Activated CD4-positive, CD25-positive, alpha-beta regulatory T cell treated with anti-CD3 and anti-CD28 coated beads, Interleukin-2, amount 50 U/mL, for 72 hours (primary cell): ENCODE measurements around the gene PCDHAC2.

Experiments used
- DNase-seq: peaks from one replicate; pipeline ENCODE4 v3.0.0; 2021

The PCDHAC2 gene

DNA sequence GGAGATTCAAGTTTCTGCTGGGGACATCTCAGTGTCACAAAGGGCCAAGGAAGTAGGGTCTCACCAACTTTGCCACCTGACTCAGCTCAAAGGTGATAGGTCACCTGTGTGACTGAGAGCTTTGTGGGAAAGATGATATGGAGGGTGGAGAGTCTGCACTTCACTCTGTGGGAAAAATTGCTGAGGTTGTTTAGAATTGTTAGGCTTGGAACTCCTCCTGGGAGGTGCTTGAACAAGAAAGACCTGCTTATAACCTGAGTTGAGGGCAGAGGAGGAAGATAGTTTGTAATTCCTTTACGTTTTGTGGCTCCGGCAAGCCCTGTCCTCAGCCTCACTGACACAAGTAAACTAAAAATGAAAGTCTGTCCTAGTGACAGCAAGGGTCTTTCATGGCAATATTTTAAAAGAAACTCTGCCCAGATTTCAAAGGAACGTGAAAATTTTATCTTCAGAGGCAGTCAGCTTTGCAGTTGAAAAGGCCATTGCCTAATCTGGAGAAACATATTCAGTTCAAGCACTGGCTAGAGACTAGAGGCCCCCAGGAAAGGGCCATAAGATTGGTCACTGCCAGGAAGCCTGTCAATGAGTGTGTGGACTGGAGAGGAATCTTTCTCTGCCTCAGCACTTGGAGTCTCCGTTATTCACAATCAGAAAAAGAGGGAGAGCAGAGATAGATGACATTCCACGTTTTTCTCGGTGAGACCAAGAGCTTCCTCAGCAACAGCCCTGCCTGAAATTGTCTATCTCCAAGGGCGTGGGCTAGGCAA lies 23.2 kb downstream of the PCDHAC2 start:
- no peak for DNase-seq

DNA sequence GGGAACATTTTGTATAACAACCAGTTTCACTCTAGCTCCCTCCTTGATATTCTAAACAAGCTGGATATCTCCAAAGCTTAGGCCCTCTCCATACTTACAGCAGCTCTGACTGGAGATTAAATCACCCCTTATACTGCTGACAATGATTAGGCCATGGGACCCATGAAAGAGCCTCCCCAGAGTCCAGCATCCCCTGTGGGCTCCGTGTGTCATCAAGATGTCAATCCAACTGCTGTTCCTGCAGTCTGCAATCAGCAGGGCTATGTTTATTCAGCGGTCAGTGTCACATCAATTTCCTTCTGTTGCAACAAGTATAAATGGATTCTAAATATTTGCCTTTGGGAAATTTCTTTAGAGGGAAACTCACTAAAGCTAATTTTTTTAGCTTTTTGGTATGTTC lies 26.6 kb downstream of the PCDHAC2 start:
- no peak for DNase-seq

DNA sequence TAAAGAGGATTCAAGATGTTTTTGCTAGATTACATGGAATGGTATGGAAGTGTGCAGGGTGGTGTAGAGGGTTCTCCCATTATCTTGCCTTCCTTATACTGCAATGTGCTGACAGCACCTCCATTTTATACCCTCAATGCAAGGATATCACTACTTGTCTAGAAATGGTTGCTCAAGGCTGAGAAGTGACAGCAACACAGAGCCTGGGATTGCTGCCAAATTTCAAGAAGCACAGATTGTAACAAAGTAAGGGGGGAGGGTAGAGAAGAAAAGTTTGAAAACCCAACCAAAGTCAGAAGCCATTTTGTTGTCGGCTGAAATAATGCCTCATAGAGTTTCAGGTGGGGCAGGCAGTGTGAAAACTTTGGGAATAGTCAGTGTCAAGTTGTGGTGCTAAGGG lies 29.8 kb downstream of the PCDHAC2 start:
- no peak for DNase-seq

DNA sequence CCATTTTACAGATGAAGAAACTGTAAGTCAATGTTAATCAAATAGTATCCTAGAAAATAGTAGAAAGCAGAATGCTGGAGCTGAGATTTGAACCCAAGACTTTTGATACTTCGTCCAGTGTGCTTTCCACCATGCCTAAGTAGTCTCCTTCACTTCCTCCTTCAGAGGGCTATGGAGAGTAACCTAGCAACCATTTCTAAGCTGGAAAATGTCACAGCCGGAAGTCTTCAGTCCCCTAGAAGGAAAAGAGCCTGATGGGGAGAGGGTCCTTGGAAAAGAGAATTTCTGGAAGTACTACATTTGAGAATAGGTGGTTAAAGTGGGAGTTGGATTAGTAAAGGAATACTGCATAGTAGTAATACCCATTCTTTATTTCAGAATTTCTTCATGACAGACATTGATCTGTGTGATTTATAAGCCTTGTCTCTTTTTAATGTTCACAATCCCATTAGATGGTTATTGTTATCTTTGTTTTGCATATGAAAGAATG lies 32.7 kb downstream of the PCDHAC2 start:
- DNase-seq, result no peak

DNA sequence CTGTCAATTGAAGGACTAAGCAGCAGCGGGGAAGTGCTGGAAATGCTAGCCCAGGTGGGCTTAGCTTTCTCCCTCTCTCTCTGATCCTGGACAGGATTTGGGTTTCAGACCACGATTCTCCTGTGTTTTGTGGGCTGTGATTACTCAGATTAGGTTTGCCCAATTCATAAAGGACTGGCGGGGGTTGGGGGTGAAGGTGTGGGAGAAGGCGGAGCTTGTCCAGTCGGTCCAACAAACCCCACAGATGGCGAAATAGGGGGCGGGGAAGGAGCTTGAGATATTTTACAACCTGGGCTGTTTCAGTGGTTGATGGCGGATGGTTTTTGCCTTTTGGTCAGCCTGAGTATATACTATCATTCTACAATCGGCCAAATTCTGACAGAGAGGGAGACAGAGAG lies 35.2 kb downstream of the PCDHAC2 start:
- DNase-seq, result no peak

DNA sequence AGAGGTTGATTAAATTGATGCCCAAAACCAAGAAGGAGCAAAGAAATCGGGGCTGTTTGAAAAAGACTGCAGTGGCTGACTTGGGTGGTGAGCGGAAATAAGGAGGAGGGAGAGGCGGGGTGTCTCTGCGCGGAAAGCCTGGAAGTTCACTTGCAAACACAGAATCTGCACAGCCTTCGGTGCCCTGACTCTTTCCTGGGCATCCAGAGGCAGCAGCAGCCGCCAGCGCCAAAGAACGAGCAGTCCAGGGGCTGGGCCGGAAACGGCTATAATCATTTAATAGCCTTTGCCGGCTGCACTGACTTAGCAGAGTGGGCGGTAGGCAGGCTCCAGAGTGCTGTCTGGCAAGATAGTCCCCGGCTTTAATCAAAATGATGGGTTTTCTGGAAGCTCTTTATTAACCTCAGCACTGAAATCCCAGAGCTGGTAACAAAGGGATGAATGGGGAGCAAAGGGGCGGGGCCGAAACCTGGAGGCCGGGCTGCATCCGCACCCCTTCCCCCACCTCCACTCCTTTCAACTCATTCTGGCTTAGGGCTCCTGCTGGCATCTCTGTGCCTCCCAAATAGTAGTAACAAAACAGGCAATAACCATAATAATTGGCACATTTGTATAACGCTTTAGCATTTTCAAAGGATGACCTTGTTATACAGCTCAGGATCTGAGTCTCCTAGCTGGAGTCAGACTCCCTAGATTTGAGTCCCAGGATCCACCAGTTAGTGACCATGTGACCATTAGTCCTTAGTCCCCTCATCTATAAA lies 35.7 kb downstream of the PCDHAC2 start:
- no peak for DNase-seq

DNA sequence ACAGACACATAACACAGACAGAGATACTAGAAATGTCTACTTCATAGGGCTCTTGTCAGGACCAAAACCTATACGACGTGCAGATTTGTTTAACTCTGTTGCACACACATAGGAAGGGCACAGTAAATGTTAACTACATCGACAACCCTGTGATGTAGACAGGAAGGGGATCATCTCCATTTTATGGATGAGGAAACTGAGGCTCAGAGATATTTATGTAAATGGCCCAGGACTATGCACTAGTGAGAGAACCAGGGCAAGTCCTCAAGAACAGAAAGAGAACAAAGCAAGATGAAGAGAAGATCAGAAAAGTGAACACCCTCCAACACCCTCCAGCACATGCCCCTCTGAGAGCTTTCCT lies 36.3 kb downstream of the PCDHAC2 start:
- DNase-seq, result no peak

DNA sequence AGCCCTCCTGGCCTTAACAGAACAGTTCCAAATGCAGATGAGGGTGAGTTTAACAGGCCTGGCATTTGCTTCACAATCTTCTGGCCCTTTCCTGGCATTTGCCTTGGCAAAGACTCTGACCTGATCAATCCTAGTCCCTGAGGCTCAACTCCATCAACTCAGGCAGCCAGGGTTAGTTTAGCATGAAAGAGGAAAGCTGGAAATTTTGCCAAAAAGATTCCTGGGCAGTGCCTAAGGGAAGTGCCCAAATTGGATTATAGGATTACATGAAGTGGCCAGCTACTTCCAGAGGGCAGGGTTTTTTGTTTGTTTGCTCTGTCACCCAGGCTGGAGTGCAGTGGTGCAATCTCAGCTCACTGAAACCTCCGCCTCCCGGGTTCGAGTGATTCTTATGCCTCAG lies 36.8 kb downstream of the PCDHAC2 start:
- DNase-seq, result no peak

DNA sequence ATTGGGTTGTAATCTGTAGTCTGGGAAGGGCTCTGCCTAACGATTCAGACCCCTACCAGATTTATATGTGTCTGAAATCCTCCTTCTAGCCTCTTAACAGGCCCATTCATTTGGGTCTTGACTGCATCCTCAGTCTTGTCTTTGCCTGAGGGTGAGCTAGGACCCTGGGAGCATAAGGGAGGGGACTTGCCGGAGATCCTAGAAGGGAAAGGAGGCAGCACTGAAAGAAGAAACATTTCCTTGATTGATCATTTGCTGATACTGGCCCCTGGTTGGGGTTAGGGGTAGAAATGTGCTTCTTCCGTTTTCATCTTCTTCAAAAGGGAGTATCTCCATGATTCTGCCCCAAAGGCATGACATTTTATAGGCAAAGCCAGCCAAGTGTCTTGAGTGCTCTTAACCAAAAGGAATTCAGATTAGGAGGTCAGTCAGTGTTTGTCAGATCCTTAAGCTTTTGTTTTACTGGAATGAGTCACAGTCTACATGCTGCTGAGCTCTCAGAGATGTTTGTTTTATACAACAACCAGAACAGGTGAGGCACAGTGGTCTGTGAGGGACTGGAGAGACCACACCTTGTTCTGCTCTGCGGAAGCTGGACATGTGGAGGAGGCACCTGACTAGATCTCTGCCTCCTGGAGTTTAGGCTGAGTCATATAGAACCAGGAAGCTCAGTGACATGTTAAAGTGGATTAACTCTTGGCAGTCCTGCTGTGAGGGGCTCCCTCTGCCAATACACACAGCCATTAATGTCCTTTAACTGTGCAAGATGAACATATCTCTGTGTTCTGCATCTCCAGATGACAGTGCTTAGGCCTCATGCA lies 37.7 kb downstream of the PCDHAC2 start:
- no peak for DNase-seq

DNA sequence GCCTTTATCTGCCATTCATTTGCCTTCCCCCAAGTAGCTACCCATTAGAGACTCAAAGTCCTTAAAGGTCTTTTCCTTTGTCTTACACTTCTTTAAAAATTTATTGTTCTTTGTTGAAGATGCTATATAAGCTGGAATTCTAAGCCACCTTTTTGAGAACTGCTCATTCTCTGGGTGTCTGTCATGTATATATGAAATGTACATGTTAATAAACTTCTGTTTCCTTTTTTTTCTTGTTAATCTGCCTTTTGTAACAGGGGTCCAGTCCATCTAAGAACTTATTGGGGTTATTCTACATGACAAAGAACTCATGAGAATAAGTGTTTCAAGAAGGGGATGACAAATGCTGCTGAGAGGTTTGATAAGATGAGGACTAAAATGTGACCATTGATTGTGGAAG lies 41.5 kb downstream of the PCDHAC2 start:
- no peak for DNase-seq

DNA sequence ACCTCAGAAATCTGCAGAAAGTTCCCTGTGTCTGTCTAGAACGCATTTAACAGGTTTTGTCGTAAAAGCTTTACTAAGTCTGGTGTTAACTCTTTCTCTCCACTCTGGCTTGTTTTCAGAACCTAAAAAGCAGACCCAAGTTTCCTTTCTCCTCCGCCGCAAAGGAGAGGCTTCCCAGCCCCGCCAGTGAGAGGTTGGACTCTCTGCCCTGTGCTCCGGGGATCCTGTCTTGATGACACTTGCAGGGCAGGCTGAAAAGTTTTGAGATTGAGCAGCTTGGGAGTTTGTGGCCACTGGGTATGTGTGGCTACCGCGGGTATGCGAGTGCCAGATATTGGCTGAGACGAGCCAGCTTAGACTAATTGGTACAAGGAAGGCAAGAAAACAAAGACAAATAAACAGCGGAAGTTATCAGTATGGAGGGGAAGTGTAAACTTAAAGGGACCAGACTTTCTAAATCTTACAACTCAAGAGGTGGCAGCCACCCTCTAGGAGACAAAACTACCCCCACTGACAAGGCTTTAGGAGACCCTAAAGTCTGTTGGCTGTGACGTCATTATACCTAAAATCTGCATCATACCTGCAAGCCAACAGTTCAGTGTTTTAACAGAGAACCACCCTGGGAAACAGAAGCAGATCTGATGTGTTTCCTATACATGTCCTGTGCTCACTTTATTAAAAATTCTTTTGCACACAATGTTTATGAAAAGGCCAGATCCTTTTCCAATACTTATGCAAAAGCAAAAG lies 43.9 kb downstream of the PCDHAC2 start:
- DNase-seq, result no peak

DNA sequence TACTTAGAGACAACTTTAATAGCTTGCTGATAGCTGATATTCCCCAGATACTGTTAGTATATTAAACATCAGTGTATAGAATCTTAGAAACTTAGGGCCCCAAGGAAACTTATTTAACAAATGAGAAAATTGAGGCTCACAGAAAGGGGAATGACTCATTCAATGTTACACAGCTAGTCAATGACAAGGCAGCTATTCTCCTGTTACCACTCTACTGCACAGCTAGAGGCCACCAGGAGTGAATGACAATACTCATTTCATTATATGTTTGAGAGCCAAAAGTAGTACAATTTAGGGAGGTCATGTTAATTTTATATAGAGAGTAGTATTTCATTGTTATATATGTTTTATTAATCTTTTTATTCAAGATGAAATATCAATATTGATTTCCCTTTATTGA lies 51.7 kb downstream of the PCDHAC2 start:
- DNase-seq, result no peak
